ENCODE results near the gene NUBP2.

Gene NUBP2

GRCh38 chr16:1782408-1783264 is at the start of gene NUBP2, which contains the start of gene SPSB3:
Gene NUBP2, plus strand, starts transcription at chr16:1782960. Its CDS starts 61 bp downstream, at chr16:1783021.
Gene SPSB3, minus strand, starts transcription at chr16:1782571. Its CDS starts 1,088 bp downstream, at chr16:1781483.
- in situ Hi-C loops (cut with MboI; ENCODE audit: low sequenced_read_pairs) = no loop called here

GRCh38 chr16:1734123-1734522 is 48.6 kb upstream of the NUBP2 start:
- in situ Hi-C loops (cut with MboI; ENCODE audit: low sequenced_read_pairs) = no loop called here

GRCh38 chr16:1734816-1735215 is 47.9 kb upstream of the NUBP2 start:
- in situ Hi-C loops (cut with MboI; ENCODE audit: low sequenced_read_pairs) = no loop called here

- in situ Hi-C loops (cut with MboI; ENCODE audit: low sequenced_read_pairs) = no loop called here
Measured at GRCh38 chr16:1740234-1740633, 42.5 kb upstream of the NUBP2 start.

- in situ Hi-C loops (cut with MboI; ENCODE audit: low sequenced_read_pairs) = no loop called here
Measured at GRCh38 chr16:1740781-1741490, 41.8 kb upstream of the NUBP2 start.

- in situ Hi-C loops (cut with MboI; ENCODE audit: low sequenced_read_pairs) = no loop called here
Measured at GRCh38 chr16:1741553-1742165, 41.1 kb upstream of the NUBP2 start.

GRCh38 chr16:1743376-1744337 is 39.1 kb upstream of the NUBP2 start:
- in situ Hi-C loops (cut with MboI; ENCODE audit: low sequenced_read_pairs) = no loop called here

GRCh38 chr16:1744338-1744840 is 38.4 kb upstream of the NUBP2 start:
- in situ Hi-C loops (cut with MboI; ENCODE audit: low sequenced_read_pairs) = no loop called here

- in situ Hi-C loops (cut with MboI; ENCODE audit: low sequenced_read_pairs) = no loop called here
Measured at GRCh38 chr16:1745181-1745899, 37.4 kb upstream of the NUBP2 start.

GRCh38 chr16:1745900-1746692 is 36.7 kb upstream of the NUBP2 start:
- in situ Hi-C loops (cut with MboI; ENCODE audit: low sequenced_read_pairs) = no loop called here

- in situ Hi-C loops (cut with MboI; ENCODE audit: low sequenced_read_pairs) = no loop called here
Measured at GRCh38 chr16:1746693-1747195, 36.0 kb upstream of the NUBP2 start.

- in situ Hi-C loops (cut with MboI; ENCODE audit: low sequenced_read_pairs) = no loop called here
Measured at GRCh38 chr16:1747934-1748333, 34.8 kb upstream of the NUBP2 start.

GRCh38 chr16:1749152-1750117 is 33.3 kb upstream of the NUBP2 start:
- in situ Hi-C loops (cut with MboI; ENCODE audit: low sequenced_read_pairs) = no loop called here

GRCh38 chr16:1751946-1752345 is 30.8 kb upstream of the NUBP2 start:
- in situ Hi-C loops (cut with MboI; ENCODE audit: low sequenced_read_pairs) = no loop called here

GRCh38 chr16:1752853-1753252 is 29.9 kb upstream of the NUBP2 start:
- in situ Hi-C loops (cut with MboI; ENCODE audit: low sequenced_read_pairs) = no loop called here

- in situ Hi-C loops (cut with MboI; ENCODE audit: low sequenced_read_pairs) = no loop called here
Measured at GRCh38 chr16:1754204-1754603, 28.6 kb upstream of the NUBP2 start.

GRCh38 chr16:1757714-1758461 is 24.9 kb upstream of the NUBP2 start:
- in situ Hi-C loops (cut with MboI; ENCODE audit: low sequenced_read_pairs) = no loop called here
